ENCODE data around the gene STK10. TPM values are rescaled to one million over a fixed set of nuclear protein-coding genes. Genes with fewer than 3 reads are reported as not detected.

Gene STK10
- total and polyA plus RNA-seq, 2 of the 8 experiments (the other 6 are each of a cell fraction or from before 2014, with no cell fraction given) = 10.5 to 21.4 TPM

DNA sequence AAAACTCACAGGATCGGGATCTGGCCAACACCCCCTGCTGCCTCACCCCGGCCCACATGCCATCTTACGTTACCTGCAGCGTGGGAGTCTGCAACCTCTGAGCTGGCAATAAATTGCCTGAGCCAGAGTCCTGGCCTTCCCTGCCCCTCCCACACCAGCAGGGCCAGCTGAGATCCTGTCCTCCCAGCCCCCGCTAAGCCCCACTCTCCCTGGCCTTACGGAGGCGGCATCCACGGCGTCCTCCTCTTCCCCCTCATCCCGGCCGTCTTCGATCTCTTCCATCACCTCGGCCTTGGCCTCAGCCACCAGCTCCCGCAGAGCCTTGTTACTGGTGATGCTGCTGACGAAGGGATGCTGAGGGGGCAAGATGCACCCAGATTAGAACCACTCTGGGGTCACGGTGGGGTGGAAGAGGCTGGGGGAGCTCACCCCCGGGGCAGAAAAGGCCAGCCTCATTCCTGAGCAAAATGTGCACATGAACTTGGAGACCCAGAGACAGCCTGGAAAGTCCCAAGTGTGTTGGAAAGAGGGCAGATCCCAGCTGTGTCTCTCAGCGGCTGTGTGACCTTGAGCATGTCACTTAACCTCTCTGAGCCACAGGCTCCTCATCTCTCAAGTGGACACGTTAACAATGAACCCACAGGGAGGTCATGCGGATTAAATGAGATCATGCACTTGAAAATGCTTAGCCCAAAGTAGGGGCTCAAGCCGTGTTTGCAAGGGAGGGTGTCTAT is 91.7 kb downstream of the STK10 start:
- H3K79me1 ChIP-seq (ENCODE audit: low read depth, low read length) = no peaks in the 10 kb centered on the region
- no peak overlapping the region for H3K9ac ChIP-seq (replicated peaks in 1 of 4; ENCODE audit: extremely low read depth in 1 of 4, low read depth in 3 of 4, low read length in 3 of 4)
- H3K23me2 ChIP-seq (ENCODE audit: low read depth, low read length) = peaks cover 6% of the 10 kb centered on the region; the same call in 1 of the 2 replicates
- peaks cover 0 to 2% (median 0%) of the 10 kb centered on the region in 4 experiments; a peak in 1 of 8 replicates for H3K36me3 ChIP-seq (ENCODE audit: control insufficient read depth in 2 of 4, insufficient read depth in 4 of 4, low read length in 3 of 4)
- no peak overlapping the region for H2AFZ ChIP-seq (ENCODE audit: low read length)
- H3K27ac ChIP-seq (ENCODE audit: low read depth, low read length) = peak overlapping the region; percentile 8; the same call in 1 of the 2 replicates
- H3K56ac ChIP-seq (replicated peaks; ENCODE audit: insufficient read length, low read depth, low read length) = no peak overlapping the region
- DNase-seq (ENCODE audit: low read depth in 1 of 2, low spot score in 2 of 2) (no peak), FAIRE-seq (no peak)
- H3K27me3 ChIP-seq (replicated peaks in 1 of 4; ENCODE audit: control insufficient read depth in 3 of 4, extremely low read depth in 1 of 4, insufficient read depth in 3 of 4, low read length in 3 of 4) = no peaks in the 10 kb centered on the region
- peaks cover 0 to 5% (median 3%) of the 10 kb centered on the region in 4 experiments; a peak in 2 of 7 replicates for H3K4me1 ChIP-seq (replicated peaks in 1 of 4; ENCODE audit: control insufficient read depth in 3 of 4, insufficient read depth in 4 of 4, low read length in 3 of 4)
- H2BK20ac ChIP-seq (ENCODE audit: low read length) = no peak overlapping the region
- H3K9me3 ChIP-seq (ENCODE audit: insufficient read depth in 2 of 2, low read depth in 1 of 2, low read length in 1 of 2) = no peaks in the 10 kb centered on the region
- H3K18ac ChIP-seq (ENCODE audit: extremely low read depth, low read length) = no peak overlapping the region; the same call in 1 of the 2 replicates
- H4K20me1 ChIP-seq (replicated peaks in 1 of 2; ENCODE audit: control insufficient read depth in 1 of 2, insufficient read depth in 2 of 2, low read length in 2 of 2) = peaks cover 0 to 6% of the 10 kb centered on the region in 2 experiments
- ChIA-PET POLR2A (ENCODE audit: partially characterized antibody) (interaction anchor here (1.1 to 1.7 kb wide), 3 partner anchors 8 to 67 kb away, joined by 3 to 5 read pairs (median 3); no protein-coding TSS in a partner anchor), CTCF (ENCODE audit: partially characterized antibody) (interaction anchor here (0.9 to 8.8 kb wide), 13 partner anchors 9 to 197 kb away, joined by 3 to 64 read pairs (median 4); no protein-coding TSS in a partner anchor)
- no peak overlapping the region for H3K4me3 ChIP-seq (ENCODE audit: extremely low read depth in 1 of 4, insufficient read depth in 2 of 4, low read depth in 3 of 4, low read length in 4 of 4)
- H2BK15ac ChIP-seq (ENCODE audit: low read length) = no peak overlapping the region
- no peak overlapping the region for H2AK5ac ChIP-seq (ENCODE audit: low read depth, low read length)
- peak overlapping the region; percentile 2; the same call in 1 of the 2 replicates for H4K8ac ChIP-seq (ENCODE audit: extremely low read depth, insufficient read depth, low read length)
- H3K4me2 ChIP-seq (ENCODE audit: insufficient read depth in 1 of 2, low read depth in 2 of 2, low read length in 2 of 2) = no peak overlapping the region
- H3K79me2 ChIP-seq (ENCODE audit: control insufficient read depth in 1 of 2, insufficient read depth in 2 of 2, low read length in 2 of 2) = no peaks in the 10 kb centered on the region
- no peak overlapping the region for H3K23ac ChIP-seq (ENCODE audit: insufficient read length)
- no peak overlapping the region for H3K4ac ChIP-seq (replicated peaks; ENCODE audit: insufficient read length, low read depth, low read length)
- H4K91ac ChIP-seq (replicated peaks; ENCODE audit: insufficient read length, low read length) = no peak overlapping the region
- no peak overlapping the region for H2BK12ac ChIP-seq (ENCODE audit: low read depth, low read length)
- H3K14ac ChIP-seq (ENCODE audit: insufficient read length) = no peak overlapping the region
- WGBS, 2 experiments (ENCODE audit: extremely low coverage in 1 of 2, insufficient coverage in 1 of 2, insufficient read length in 1 of 2, insufficient replicate concordance in 2 of 2, low coverage in 1 of 2, low lambda C conversion rate in 2 of 2, missing lambda C conversion rate in 1 of 2) = 87% methylated on average over 17 of the region's 21 CpGs; no CpG with 5 or more reads in 1 of the 2 experiments
- TF ChIP-seq KDM1A (IDR thresholded peaks at IDR 0.05; ENCODE audit: borderline replicate concordance, low read length) (peak; percentile 45; the same call in 1 of the 2 replicates), HDAC2 (IDR thresholded peaks at IDR 0.05; ENCODE audit: borderline replicate concordance in 1 of 2, low read depth in 2 of 2, low read length in 2 of 2) (no peak), CTBP2 (IDR thresholded peaks at IDR 0.05; ENCODE audit: borderline replicate concordance, insufficient read depth, insufficient read length, low read length) (no peak), SP2 (IDR thresholded peaks at IDR 0.05; ENCODE audit: low read length) (no peak), YY1 (IDR thresholded peaks at IDR 0.05; ENCODE audit: low read depth, low read length) (no peak)
- H4K5ac ChIP-seq (ENCODE audit: insufficient read length, low read depth, low read length) = no peak overlapping the region
- H2BK5ac ChIP-seq (ENCODE audit: low read depth, low read length) = no peak overlapping the region
- H2BK120ac ChIP-seq (replicated peaks; ENCODE audit: low read depth, low read length) = no peak overlapping the region

Data from H1 (cell line).